Common myeloid progenitor, CD34-positive (primary cell): ENCODE data around the gene MIA3.
A peak's percentile ranks its signal among the peaks of the same experiment; 100 is the strongest.

Source experiments
- CTCF ChIA-PET: fragments of 350-600 bp; sonication (Branson Sonifier 250); formaldehyde crosslinking; loops from one replicate; lab custom pipeline; 2021; ENCODE audit warnings: antibody characterized with exemption; lab: Charles Lee
- POLR2A ChIA-PET: fragments of 350-600 bp; sonication (Branson Sonifier 250); formaldehyde crosslinking; loops from one replicate; lab custom pipeline; 2021; ENCODE audit warnings: antibody characterized with exemption; lab: Charles Lee
- DNase-seq, 3 donors: peaks; one replicate each; pipeline versions ENCODE4 v3.0.0 to v3.0.0-alpha.2; 2013
- H3K27ac ChIP-seq, 2 experiments: 1 replicate in 1 of 2; 2 replicates in 1 of 2; pipeline ENCODE4 v1.7.0; 2013; ENCODE audit warnings: inconsistent platforms in 2 of 2, low read length in 2 of 2, mild to moderate bottlenecking in 2 of 2, low read depth in 1 of 2, moderate library complexity in 1 of 2; ENCODE audit not compliant: severe bottlenecking in 2 of 2, insufficient read depth in 1 of 2, poor library complexity in 1 of 2
- H3K27me3 ChIP-seq, 5 experiments: replicated peaks in 2 of 5; 1 replicate in 3 of 5; 2 replicates in 2 of 5; pipeline versions ENCODE4 v1.6.1 to v1.7.0; 2013; ENCODE audit warnings: low read length in 4 of 5, mild to moderate bottlenecking in 2 of 5, moderate library complexity in 2 of 5, inconsistent platforms in 1 of 5; ENCODE audit not compliant: insufficient read depth in 5 of 5, control insufficient read depth in 4 of 5
- H3K36me3 ChIP-seq, 4 experiments: 1 replicate in 2 of 4; 2 replicates in 2 of 4; pipeline versions ENCODE4 v1.6.1 to v1.7.0; 2013; ENCODE audit warnings: low read length in 3 of 4, control low read depth in 1 of 4, mild to moderate bottlenecking in 1 of 4; ENCODE audit not compliant: control insufficient read depth in 4 of 4, insufficient read depth in 4 of 4
- H3K4me1 ChIP-seq, 4 experiments: 1 replicate in 3 of 4; 2 replicates in 1 of 4; pipeline versions ENCODE4 v1.6.1 to v1.7.1; 2013; ENCODE audit warnings: low read length in 3 of 4, mild to moderate bottlenecking in 3 of 4, control low read depth in 1 of 4, inconsistent platforms in 1 of 4, moderate library complexity in 1 of 4; ENCODE audit not compliant: control insufficient read depth in 4 of 4, insufficient read depth in 4 of 4; ENCODE audit errors: control extremely low read depth in 1 of 4
- H3K4me3 ChIP-seq, 7 experiments: 1 replicate in 4 of 7; 2 replicates in 3 of 7; pipeline versions ENCODE4 v1.5.1 to v1.7.0; 2013; ENCODE audit warnings: mild to moderate bottlenecking in 7 of 7, low read length in 6 of 7, moderate library complexity in 6 of 7, inconsistent platforms in 2 of 7, low read depth in 2 of 7, control low read depth in 1 of 7; ENCODE audit not compliant: insufficient read depth in 4 of 7, control insufficient read depth in 1 of 7; ENCODE audit errors: extremely low read depth in 1 of 7
- H3K9me3 ChIP-seq, 5 experiments: 1 replicate in 4 of 5; 2 replicates in 1 of 5; pipeline versions ENCODE4 v1.6.1 to v1.7.1; 2013; ENCODE audit warnings: low read length in 4 of 5, mild to moderate bottlenecking in 2 of 5, inconsistent platforms in 1 of 5, low read depth in 1 of 5, moderate library complexity in 1 of 5; ENCODE audit not compliant: control insufficient read depth in 4 of 5, insufficient read depth in 2 of 5; ENCODE audit errors: control extremely low read depth in 1 of 5
- WGBS: methylation state at CpG from one replicate; pipeline ENCODE4 v1.1.5; 2013; ENCODE audit not compliant: insufficient coverage; 5-methylcytosine and 5-hydroxymethylcytosine counted together

MIA3 gene

DNA sequence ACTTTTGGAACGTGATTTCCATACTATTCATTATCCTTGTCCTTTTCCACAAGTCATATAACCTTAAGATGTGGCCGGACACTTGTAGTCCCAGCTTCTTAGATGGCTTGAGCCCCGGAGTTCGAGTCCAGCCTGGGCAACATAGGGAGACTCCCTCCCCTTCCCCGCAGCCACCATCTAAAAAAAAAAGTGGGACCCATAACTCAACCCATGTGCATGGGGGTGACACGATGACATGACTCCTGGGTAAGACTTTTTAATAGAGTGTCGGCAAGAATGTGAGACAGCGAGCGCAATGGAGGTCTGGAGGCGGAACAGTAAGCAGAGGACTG lies 25.7 kb downstream of the MIA3 start:
- Histone ChIP-seq H3K4me3 (peak overlapping the region; percentile 75 to 100 (median 100)), H3K27ac (peak overlapping the region; percentile 97), H3K36me3 (peaks cover 2 to 21% (median 9%) of the 10 kb centered on the region in 4 experiments), H3K9me3 (no peaks in the 10 kb centered on the region), H3K4me1 (peaks cover 0 to 14% (median 10%) of the 10 kb centered on the region in 4 experiments), H3K27me3 (no peaks in the 10 kb centered on the region)
- POLR2A ChIA-PET, result interaction anchor here (0.5 to 1.6 kb wide), 3 partner anchors 9 to 71 kb away, joined by 3 to 11 read pairs (median 5); no protein-coding TSS in a partner anchor
- peak in 2 of 3 donors; percentile 79 to 84 for DNase-seq
- CTCF ChIA-PET, result interaction anchor here (1.7 to 2.8 kb wide), 4 partner anchors 9 to 17 kb away, joined by 4 to 9 read pairs (median 8); no protein-coding TSS in a partner anchor
- WGBS, result 11% methylated on average over 5 of the region's 10 CpGs

DNA sequence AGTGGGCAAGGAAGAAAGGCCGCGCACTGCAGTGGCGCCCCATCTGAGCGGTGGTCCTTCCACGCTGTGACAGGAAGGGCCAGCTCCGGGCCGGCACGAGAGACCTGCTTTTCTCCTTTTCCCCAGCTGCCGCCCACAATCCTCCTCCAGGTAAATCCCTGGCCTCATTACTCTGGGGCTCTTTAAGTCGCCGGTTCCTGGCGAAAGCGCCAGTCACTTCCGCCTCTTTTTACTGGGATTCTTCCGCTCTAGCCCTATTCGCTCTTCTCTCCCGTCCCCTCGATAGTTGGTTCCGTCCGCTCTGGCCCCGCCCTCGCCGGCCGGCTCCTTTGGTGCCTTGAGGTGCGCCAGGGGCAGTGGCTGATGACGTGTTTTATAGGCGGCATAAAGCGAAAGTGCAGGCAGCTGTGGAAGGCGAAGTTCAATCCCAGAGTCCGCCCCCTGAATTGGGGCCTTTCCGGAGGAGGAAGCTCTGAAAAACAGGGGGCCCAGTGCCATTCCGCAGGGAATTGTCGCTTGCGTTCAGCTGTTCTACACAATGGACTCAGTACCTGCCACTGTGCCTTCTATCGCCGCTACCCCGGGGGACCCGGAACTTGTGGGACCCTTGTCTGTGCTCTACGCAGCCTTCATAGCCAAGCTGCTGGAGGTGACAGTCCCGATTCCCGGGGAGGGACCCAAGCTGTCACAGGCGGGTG lies 26.2 kb downstream of the MIA3 start:
- H3K4me1 ChIP-seq, result peaks cover 0 to 14% (median 10%) of the 10 kb centered on the region in 4 experiments
- no peaks in the 10 kb centered on the region for H3K9me3 ChIP-seq
- ChIA-PET CTCF (interaction anchor here (1.7 to 2.8 kb wide), 4 partner anchors 9 to 179 kb away, joined by 5 to 9 read pairs (median 8); no protein-coding TSS in a partner anchor), POLR2A (interaction anchor here (0.5 to 1.6 kb wide), 4 partner anchors 9 to 71 kb away, joined by 3 to 11 read pairs (median 4); no protein-coding TSS in a partner anchor)
- H3K36me3 ChIP-seq, result peaks cover 2 to 16% (median 11%) of the 10 kb centered on the region in 4 experiments
- H3K27me3 ChIP-seq, result no peaks in the 10 kb centered on the region
- peak; percentile 99 for DNase-seq
- WGBS, result 1% methylated on average over 25 of the region's 42 CpGs
- peak overlapping the region; percentile 97 for H3K27ac ChIP-seq
- peak overlapping the region; percentile 75 to 100 (median 100) for H3K4me3 ChIP-seq

- ChIA-PET POLR2A (interaction anchor here (0.6 to 1.6 kb wide), 4 partner anchors 8 to 68 kb away, joined by 3 to 11 read pairs (median 5); no protein-coding TSS in a partner anchor), CTCF (interaction anchor here (1.1 to 2.8 kb wide), 5 partner anchors 8 to 179 kb away, joined by 3 to 9 read pairs (median 7); no protein-coding TSS in a partner anchor)
- Histone ChIP-seq H3K9me3 (no peaks in the 10 kb centered on the region), H3K27ac (peak overlapping the region; percentile 97), H3K4me1 (peaks cover 0 to 14% (median 10%) of the 10 kb centered on the region in 4 experiments), H3K4me3 (peak overlapping the region; percentile 75 to 100 (median 100)), H3K36me3 (peaks cover 5 to 16% (median 11%) of the 10 kb centered on the region in 4 experiments), H3K27me3 (no peaks in the 10 kb centered on the region)
- WGBS, result 9% methylated on average over 4 of the region's 5 CpGs
- peak in 2 of 3 donors; percentile 73 to 83 for DNase-seq
Observed at GRCh38 chr1:222644636-222644980, 26.7 kb downstream of the MIA3 start.

DNA sequence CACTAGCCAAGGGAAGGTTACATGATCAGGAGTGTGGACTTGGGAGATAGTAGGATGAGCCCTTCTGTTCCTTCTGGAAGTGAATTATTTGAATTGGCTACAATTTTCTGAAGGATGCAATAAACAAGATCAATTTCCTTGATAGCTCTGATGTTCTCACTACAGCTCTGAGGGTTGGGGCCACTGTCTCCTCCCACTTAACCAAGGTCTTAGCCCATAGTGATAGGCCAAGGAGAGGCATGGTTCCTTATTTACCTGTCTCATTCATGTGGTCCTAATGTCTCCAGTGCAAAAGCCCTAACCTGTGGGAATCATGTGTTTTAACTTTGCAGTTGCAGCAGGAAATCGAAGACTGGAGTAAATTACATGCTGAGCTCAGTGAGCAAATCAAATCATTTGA lies 34.8 kb downstream of the MIA3 start:
- no peak for DNase-seq
- no peak overlapping the region for H3K4me3 ChIP-seq
- peaks cover 39 to 68% (median 51%) of the 10 kb centered on the region in 4 experiments for H3K36me3 ChIP-seq
- 100% methylated on average over 1 of the region's 1 CpG for WGBS
- H3K27ac ChIP-seq, result peak overlapping the region in 1 of 2 experiments; percentile 16
- ChIA-PET CTCF (interaction anchor here (1.8 kb wide), 1 partner anchor 8 kb away, joined by 9 read pairs; no protein-coding TSS in a partner anchor), POLR2A (interaction anchor here (2.1 kb wide), 1 partner anchor 9 kb away, joined by 11 read pairs; no protein-coding TSS in a partner anchor)
- no peaks in the 10 kb centered on the region for H3K27me3 ChIP-seq
- H3K9me3 ChIP-seq, result no peaks in the 10 kb centered on the region
- peaks cover 7 to 32% (median 12%) of the 10 kb centered on the region in 4 experiments for H3K4me1 ChIP-seq

DNA sequence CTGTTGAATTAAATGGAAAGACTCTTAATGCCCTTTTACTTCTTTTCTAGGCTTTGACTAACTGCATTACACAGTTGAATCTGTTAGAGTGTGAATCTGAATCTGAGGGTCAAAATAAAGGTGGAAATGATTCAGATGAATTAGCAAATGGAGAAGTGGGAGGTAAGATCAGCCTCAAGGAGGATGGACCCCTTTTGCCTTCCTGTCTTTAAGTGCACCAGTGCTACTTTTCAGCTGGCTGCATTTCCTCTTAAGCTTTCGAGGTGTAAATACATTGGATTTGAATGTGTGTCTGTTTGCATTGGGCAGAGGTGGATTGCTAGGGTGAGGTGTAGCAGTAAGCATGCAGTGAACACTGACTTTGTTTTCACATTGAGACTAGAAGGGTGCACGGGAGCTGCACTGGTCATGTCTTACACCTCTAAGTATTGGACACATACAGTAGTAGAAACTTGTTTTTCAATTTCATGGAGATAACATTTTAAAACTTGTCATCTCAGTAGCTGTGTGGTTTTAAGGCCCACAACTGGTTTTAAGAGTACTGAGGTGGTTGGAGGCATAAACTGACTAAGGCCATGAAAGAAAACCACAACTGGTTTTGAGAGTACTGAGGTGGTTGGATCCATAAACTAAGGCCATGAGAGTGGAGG lies 35.4 kb downstream of the MIA3 start:
- peak overlapping the region in 1 of 2 experiments; percentile 91 for H3K27ac ChIP-seq
- H3K4me1 ChIP-seq, result peaks cover 7 to 32% (median 12%) of the 10 kb centered on the region in 4 experiments
- CTCF ChIA-PET, result interaction anchor here (1.8 kb wide), 1 partner anchor 9 kb away, joined by 9 read pairs; no protein-coding TSS in a partner anchor
- H3K9me3 ChIP-seq, result no peaks in the 10 kb centered on the region
- H3K4me3 ChIP-seq, result no peak overlapping the region
- POLR2A ChIA-PET, result interaction anchor here (1.8 to 2.1 kb wide), 2 partner anchors 9 to 57 kb away, joined by 4 to 11 read pairs; no protein-coding TSS in a partner anchor
- DNase-seq, result no peak
- H3K27me3 ChIP-seq, result no peaks in the 10 kb centered on the region
- 80% methylated on average over 1 of the region's 2 CpGs for WGBS
- H3K36me3 ChIP-seq, result peaks cover 39 to 73% (median 56%) of the 10 kb centered on the region in 4 experiments

GRCh38 chr1:222654849-222655248 lies 37.0 kb downstream of the MIA3 start:
- H3K9me3 ChIP-seq, result no peaks in the 10 kb centered on the region
- ChIA-PET POLR2A (interaction anchor here (0.6 to 1.8 kb wide), 4 partner anchors 9 to 118 kb away, joined by 4 to 5 read pairs (median 4); partner anchors contain the start of genes AIDA and BROX), CTCF (interaction anchor here (1.0 to 1.4 kb wide), 7 partner anchors 9 to 58 kb away, joined by 3 to 7 read pairs (median 3); no protein-coding TSS in a partner anchor)
- peak overlapping the region in 2 of 7 experiments; percentile 12 to 25 for H3K4me3 ChIP-seq
- H3K4me1 ChIP-seq, result peaks cover 7 to 32% (median 12%) of the 10 kb centered on the region in 4 experiments
- peak; percentile 94 to 96 (median 95) for DNase-seq
- peak overlapping the region; percentile 86 to 91 for H3K27ac ChIP-seq
- 0% methylated on average over 2 of the region's 5 CpGs for WGBS
- no peaks in the 10 kb centered on the region for H3K27me3 ChIP-seq
- peaks cover 37 to 78% (median 61%) of the 10 kb centered on the region in 4 experiments for H3K36me3 ChIP-seq
